Hair follicular keratinocyte (primary cell): ENCODE results near the gene DOCK11. TPM values are rescaled to one million over a fixed set of nuclear protein-coding genes. Genes with fewer than 3 reads are reported as not detected.

ENCODE experiments used
- total RNA-seq: library from RNA; depleted of rRNA; stranded (reverse); fragments of >200 nt; gene quantifications from 2 replicates; pipeline ENCODE4 v1.2.3, GENCODE V29; 2015

Gene DOCK11
- total RNA-seq, result 8.2 and 9.1 TPM in 2 replicates

GRCh38 chrX:118495061-118495921 lies at the start of gene DOCK11:
Gene DOCK11, plus strand, starts transcription at chrX:118495815. Its CDS starts 157 bp downstream, at chrX:118495972.

GRCh38 chrX:118726887-118727685 lies 231.5 kb downstream of the DOCK11 start, which contains the start of gene IL13RA1:
Gene IL13RA1, plus strand, starts transcription at chrX:118727606. Its CDS starts 33 bp downstream, at chrX:118727639.

Other genes starting within 250 kb of the DOCK11 start
- 11.5 and 12.6 TPM in 2 replicates for gene WDR44, start 149.7 kb upstream of the DOCK11 start, total RNA-seq
- 15.3 and 22.7 TPM in 2 replicates for gene IL13RA1, start 231.8 kb downstream of the DOCK11 start, total RNA-seq